ENCODE measurements around the gene F13A1. TPM values are rescaled to one million over a fixed set of nuclear protein-coding genes. Genes with fewer than 3 reads are reported as not detected.

F13A1 gene
- total and polyA plus RNA-seq, 2 donors (not counting 3 experiments of a cell fraction or from before 2014, with no cell fraction given): not detected

DNA sequence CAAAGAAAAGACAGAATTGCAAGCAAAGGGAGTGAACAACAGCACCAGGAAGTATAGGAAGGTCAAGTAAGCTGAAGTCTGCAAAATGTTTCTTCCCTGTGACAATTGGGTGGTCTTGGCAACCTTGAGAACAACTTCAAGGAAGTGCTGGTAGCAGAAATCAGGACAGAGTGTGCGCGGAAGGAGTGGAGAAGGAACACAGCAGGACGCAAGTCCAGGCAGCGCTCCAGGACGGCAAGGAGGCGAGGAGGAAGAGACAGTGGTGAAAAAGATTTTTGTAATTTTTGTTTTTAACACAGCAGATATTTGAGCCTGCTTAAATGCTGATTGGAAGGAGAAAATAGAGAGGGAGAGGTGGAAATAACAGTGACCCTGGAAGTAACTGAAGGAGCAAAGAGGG is 141.7 kb downstream of the F13A1 start:
- ChIA-PET CTCF (no interaction called here), POLR2A (no interaction called here)
- dilution Hi-C loops (cut with MboI; ENCODE audit: extremely low pct_ligation_motif_present, low sequenced_read_pairs): no loop called here
- no peak overlapping the region for H3K4me3 ChIP-seq (replicated peaks in 1 of 3; ENCODE audit: insufficient read depth in 1 of 3, low read depth in 1 of 3, low read length in 3 of 3)
- TF ChIP-seq POLR2A (IDR thresholded peaks at IDR 0.05; ENCODE audit: low read depth, low read length): no peak
- no peak for TF ChIP-seq FOS (IDR thresholded peaks at IDR 0.05; ENCODE audit: borderline replicate concordance, insufficient read depth, low read length)
- TF ChIP-seq, protein P1, sequence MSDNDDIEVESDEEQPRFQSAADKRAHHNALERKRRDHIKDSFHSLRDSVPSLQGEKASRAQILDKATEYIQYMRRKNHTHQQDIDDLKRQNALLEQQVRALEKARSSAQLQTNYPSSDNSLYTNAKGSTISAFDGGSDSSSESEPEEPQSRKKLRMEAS (IDR thresholded peaks at IDR 0.05; ENCODE audit: insufficient read depth, insufficient read length): no peak
- TF ChIP-seq, protein P2, sequence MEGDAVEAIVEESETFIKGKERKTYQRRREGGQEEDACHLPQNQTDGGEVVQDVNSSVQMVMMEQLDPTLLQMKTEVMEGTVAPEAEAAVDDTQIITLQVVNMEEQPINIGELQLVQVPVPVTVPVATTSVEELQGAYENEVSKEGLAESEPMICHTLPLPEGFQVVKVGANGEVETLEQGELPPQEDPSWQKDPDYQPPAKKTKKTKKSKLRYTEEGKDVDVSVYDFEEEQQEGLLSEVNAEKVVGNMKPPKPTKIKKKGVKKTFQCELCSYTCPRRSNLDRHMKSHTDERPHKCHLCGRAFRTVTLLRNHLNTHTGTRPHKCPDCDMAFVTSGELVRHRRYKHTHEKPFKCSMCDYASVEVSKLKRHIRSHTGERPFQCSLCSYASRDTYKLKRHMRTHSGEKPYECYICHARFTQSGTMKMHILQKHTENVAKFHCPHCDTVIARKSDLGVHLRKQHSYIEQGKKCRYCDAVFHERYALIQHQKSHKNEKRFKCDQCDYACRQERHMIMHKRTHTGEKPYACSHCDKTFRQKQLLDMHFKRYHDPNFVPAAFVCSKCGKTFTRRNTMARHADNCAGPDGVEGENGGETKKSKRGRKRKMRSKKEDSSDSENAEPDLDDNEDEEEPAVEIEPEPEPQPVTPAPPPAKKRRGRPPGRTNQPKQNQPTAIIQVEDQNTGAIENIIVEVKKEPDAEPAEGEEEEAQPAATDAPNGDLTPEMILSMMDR (IDR thresholded peaks at IDR 0.05; ENCODE audit: extremely low read depth in 1 of 2, insufficient read depth in 1 of 2, low read depth in 1 of 2, low read length in 2 of 2): no peak
- TF ChIP-seq EZH2 (IDR thresholded peaks at IDR 0.05; ENCODE audit: borderline replicate concordance, low read depth, low read length, severe bottlenecking): no peak
- no peak overlapping the region for H3K27ac ChIP-seq (ENCODE audit: insufficient read depth, low read depth, low read length)
- no peaks in the 10 kb centered on the region for H4K20me1 ChIP-seq (replicated peaks; ENCODE audit: control insufficient read depth, extremely low read depth, insufficient read depth, low read length)
- no peak overlapping the region for H3K4me2 ChIP-seq (ENCODE audit: insufficient read depth, low read length)
- BruUV-seq (replicated peaks): no TSS peak
- intact Hi-C loops (cut with micrococcal nuclease): no loop called here
- H3K27me3 ChIP-seq (ENCODE audit: control insufficient read depth in 2 of 2, insufficient read depth in 2 of 2, low read length in 2 of 2): no peaks in the 10 kb centered on the region
- no peaks in the 10 kb centered on the region for H3K4me1 ChIP-seq (ENCODE audit: control insufficient read depth, extremely low read depth, insufficient read depth, low read length)
- H3K36me3 ChIP-seq (ENCODE audit: control insufficient read depth in 2 of 2, extremely low read depth in 1 of 2, insufficient read depth in 2 of 2, low read length in 2 of 2): no peaks in the 10 kb centered on the region
- peaks cover 3% of the 10 kb centered on the region for H3K9me3 ChIP-seq (replicated peaks; ENCODE audit: control insufficient read depth, insufficient read depth, low read length)
- H3K9me1 ChIP-seq (replicated peaks; ENCODE audit: control insufficient read depth, extremely low read depth, insufficient read depth, low read length): no peaks in the 10 kb centered on the region
- DNase-seq (ENCODE audit: low read depth, low spot score) (no peak), FAIRE-seq (no peak)
- no peak overlapping the region for H2AFZ ChIP-seq (ENCODE audit: low read depth, low read length)
- H3K9ac ChIP-seq (replicated peaks; ENCODE audit: extremely low read depth, insufficient read depth, low read length): no peak overlapping the region
- H3K79me2 ChIP-seq (ENCODE audit: control insufficient read depth, insufficient read depth, low read length): no peaks in the 10 kb centered on the region

DNA sequence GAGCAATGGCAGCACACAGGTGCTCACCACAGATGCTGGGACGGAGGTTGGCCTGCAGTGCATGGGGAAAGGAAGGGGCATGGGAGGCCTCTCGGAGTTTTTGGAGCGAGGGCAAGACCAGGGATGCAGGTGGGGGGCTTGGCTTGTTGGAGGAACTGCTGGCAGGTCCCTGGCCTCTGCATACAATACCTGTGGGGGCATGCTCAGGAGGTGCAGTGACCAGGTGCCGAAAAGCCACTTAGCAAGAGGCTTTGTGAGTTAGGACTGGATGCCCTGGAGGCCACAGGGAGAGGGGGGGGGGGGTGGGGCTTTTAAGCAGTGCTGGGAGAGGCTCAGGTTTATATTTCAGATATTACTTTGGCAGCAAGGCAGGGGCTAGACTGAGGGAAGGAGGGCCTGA is 142.7 kb downstream of the F13A1 start:
- no peaks in the 10 kb centered on the region for H3K27me3 ChIP-seq (ENCODE audit: control insufficient read depth in 2 of 2, insufficient read depth in 2 of 2, low read length in 2 of 2)
- no peak for TF ChIP-seq GATA2 (IDR thresholded peaks at IDR 0.05; ENCODE audit: insufficient read depth, insufficient read length, low read depth, low read length)
- TF ChIP-seq, protein P1 (IDR thresholded peaks at IDR 0.05; ENCODE audit: insufficient read depth, insufficient read length): no peak
- no TSS peak for BruUV-seq (replicated peaks)
- no peaks in the 10 kb centered on the region for H3K79me2 ChIP-seq (ENCODE audit: control insufficient read depth, insufficient read depth, low read length)
- no peak overlapping the region for H3K4me2 ChIP-seq (ENCODE audit: insufficient read depth, low read length)
- POLR2A ChIA-PET: no interaction called here
- H3K4me3 ChIP-seq (replicated peaks in 1 of 3; ENCODE audit: insufficient read depth in 1 of 3, low read depth in 1 of 3, low read length in 3 of 3): no peak overlapping the region
- no peaks in the 10 kb centered on the region for H3K9me1 ChIP-seq (replicated peaks; ENCODE audit: control insufficient read depth, extremely low read depth, insufficient read depth, low read length)
- intact Hi-C loops (cut with micrococcal nuclease): no loop called here
- no peak overlapping the region for H2AFZ ChIP-seq (ENCODE audit: low read depth, low read length)
- H4K20me1 ChIP-seq (replicated peaks; ENCODE audit: control insufficient read depth, extremely low read depth, insufficient read depth, low read length): no peaks in the 10 kb centered on the region
- dilution Hi-C loops (cut with MboI; ENCODE audit: extremely low pct_ligation_motif_present, low sequenced_read_pairs): no loop called here
- H3K9me3 ChIP-seq (replicated peaks; ENCODE audit: control insufficient read depth, insufficient read depth, low read length): peaks cover 3% of the 10 kb centered on the region
- DNase-seq (ENCODE audit: low read depth, low spot score): no peak
- CTCF ChIA-PET: no interaction called here
- no peak overlapping the region for H3K27ac ChIP-seq (ENCODE audit: insufficient read depth, low read depth, low read length)
- no peak overlapping the region for H3K9ac ChIP-seq (replicated peaks; ENCODE audit: extremely low read depth, insufficient read depth, low read length)
- H3K36me3 ChIP-seq (ENCODE audit: control insufficient read depth in 2 of 2, extremely low read depth in 1 of 2, insufficient read depth in 2 of 2, low read length in 2 of 2): no peaks in the 10 kb centered on the region
- FAIRE-seq: no peak
- no peaks in the 10 kb centered on the region for H3K4me1 ChIP-seq (ENCODE audit: control insufficient read depth, extremely low read depth, insufficient read depth, low read length)
